ENCODE data around the gene SLC25A19. TPM values are rescaled to one million over a fixed set of nuclear protein-coding genes. Genes with fewer than 3 reads are reported as not detected.

SLC25A19 gene
- polyA plus RNA-seq (ENCODE audit: insufficient read length in 4 of 4) = 10 to 100 TPM in 1 of 4 donors, 1 to 10 TPM in 3; 7.3 to 10.2 (median 7.9) TPM

DNA sequence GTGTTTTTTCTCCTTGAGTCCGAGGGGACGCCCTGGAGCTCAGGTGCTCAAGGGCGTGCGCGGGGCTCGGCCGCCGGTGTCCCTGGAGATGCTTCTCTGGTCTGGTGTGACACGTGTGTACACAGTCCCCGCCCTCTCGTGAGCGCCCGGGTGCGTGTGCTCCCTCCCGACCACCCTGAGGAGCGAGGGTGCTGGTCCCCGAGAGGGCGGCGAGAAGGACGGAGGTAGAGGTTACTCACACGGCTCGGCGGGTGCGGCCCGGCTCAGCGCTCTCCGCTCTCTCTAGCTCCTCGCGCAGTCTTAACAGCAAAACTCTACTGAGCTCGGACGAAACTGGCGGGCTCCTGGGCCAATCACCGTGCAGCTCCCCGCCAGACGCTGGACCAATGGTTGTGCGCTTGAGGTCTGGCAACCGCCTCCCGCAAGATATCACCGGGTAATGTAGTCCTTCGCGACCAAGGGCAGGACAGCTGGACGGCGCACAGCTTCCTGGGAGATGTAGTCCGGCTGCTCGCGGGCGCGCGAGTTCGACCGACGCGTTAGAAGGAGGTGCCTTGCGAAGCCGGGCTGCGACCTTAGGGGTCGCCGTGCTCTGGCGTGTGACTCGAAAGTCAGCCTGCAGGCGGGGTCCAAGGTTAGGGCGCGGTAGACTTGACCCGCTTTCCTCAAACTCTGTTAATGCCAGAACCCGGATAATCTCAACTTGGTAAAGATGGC, at the start of gene SLC25A19:
TSS of gene SLC25A19 (minus strand) at position 319 of the 717 bp plus-strand sequence. CDS start 2,669 bp downstream, outside the sequence.
- peak; percentile 89 to 95 (median 92) for DNase-seq (ENCODE audit: low read depth in 4 of 4, low spot score in 2 of 4)

GRCh38 chr17:75338335-75338734, 49.1 kb upstream of the SLC25A19 start:
- DNase-seq (ENCODE audit: low read depth in 4 of 4, low spot score in 2 of 4) = no peak

DNA sequence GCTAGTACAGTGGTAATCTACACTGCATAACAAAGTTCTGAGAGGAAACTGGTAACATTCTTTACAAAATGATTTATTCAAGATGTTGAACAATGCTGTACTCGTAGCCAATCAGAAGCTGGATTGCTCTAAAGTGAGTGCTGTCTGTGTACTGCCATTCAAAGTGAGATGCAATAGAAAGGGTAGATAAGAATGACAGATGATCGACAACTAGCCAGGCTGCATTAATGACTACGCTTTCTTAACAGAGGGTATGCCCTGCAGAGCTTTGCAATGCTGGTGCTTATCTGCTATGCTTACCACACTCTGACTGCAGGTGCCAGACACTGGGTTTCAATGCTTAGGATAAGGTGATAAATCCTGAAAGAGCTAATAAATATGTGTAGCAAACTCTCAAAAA, 46.1 kb upstream of the SLC25A19 start:
- no peak for DNase-seq (ENCODE audit: low read depth in 4 of 4, low spot score in 2 of 4)

DNA sequence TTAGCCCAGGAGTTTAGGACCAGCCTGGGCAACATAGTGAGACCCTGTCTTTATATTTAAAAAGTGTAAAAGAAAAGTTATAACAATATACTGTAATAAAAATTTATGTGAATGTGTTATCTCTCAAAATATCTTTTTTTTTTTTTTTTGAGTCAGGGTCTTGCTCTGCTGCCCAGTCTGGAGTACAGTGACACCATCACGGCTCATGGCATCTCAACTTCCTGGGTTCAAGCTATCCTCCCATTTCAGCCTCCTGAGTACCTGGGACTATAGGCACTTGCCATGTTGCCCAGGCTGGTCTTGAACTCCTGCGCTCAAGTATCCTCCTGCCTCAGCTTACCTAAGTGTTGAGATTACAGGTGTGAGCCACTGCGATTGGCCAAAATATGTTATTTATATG, 45.5 kb upstream of the SLC25A19 start:
- no peak for DNase-seq (ENCODE audit: low read depth in 4 of 4, low spot score in 2 of 4)

DNA sequence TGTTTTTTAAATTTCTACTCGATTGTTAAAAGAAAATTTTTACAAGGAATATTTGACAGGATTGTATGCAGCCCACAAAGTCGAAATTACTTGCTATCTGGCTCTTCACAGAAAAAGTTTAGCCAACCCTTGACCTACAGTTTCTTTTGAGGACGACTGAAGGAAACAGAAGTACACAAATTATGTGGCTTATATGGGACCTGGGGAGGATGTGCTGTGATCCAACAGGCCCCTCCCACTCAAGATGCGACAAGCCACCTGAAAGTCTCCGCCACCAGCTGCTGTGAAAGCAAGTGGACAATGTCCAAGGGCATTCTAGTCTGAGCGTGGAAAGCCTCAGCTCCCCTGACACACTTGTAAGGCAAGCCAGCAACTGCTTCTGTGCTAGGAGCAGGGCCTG, 42.4 kb upstream of the SLC25A19 start:
- no peak for DNase-seq (ENCODE audit: low read depth in 4 of 4, low spot score in 2 of 4)

DNA sequence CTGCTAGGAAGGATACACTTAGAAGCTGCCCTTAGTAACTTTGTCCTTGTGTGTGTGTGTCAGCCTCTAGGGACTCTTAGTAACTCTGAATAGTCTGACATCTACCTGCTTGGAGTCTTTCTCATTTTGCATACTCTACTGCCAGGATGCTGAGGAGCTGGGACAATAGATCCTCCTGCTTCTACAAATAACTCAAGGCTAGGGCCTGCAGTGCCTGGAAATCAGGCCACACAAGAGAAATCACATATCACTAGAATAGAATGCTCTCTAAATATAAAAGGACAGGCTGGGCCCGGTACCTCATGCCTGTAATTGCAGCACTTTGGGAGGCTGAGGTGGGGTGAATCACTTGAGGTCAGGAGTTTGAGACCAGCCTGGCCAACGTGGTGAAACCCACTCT, 38.5 kb upstream of the SLC25A19 start:
- DNase-seq (ENCODE audit: low read depth in 4 of 4, low spot score in 2 of 4) = no peak

- DNase-seq (ENCODE audit: low read depth in 4 of 4, low spot score in 2 of 4) = no peak
These were observed 37.1 kb upstream of the SLC25A19 start for GRCh38 chr17:75326226-75326848.

DNA sequence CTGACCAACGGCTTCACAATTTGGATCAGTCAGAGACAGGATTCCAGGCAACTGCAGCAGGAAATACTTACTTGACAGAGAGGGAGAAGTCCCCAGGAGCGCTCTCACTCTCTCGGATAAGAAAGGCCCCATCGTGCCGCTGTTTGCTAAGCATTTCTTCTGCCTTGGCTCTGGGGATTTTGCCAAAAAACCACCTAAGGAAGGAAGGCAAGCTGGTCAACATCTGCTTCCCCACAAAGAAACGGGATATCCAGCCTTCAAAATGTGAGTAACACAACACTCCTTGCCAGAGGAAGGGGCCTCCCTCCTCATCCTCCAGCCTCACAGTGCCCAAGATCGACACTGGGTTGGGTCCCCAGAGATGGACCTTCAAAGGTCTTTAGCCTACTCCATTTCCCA, 36.6 kb upstream of the SLC25A19 start:
- DNase-seq (ENCODE audit: low read depth in 4 of 4, low spot score in 2 of 4) = no peak

GRCh38 chr17:75325348-75325747, 36.1 kb upstream of the SLC25A19 start:
- DNase-seq (ENCODE audit: low read depth in 4 of 4, low spot score in 2 of 4) = no peak

GRCh38 chr17:75321506-75321905, 32.3 kb upstream of the SLC25A19 start:
- no peak for DNase-seq (ENCODE audit: low read depth in 4 of 4, low spot score in 2 of 4)

- DNase-seq (ENCODE audit: low read depth in 4 of 4, low spot score in 2 of 4) = no peak
These were observed 30.9 kb upstream of the SLC25A19 start for GRCh38 chr17:75319904-75320691.

- no peak for DNase-seq (ENCODE audit: low read depth in 4 of 4, low spot score in 2 of 4)
These were observed 29.5 kb upstream of the SLC25A19 start for GRCh38 chr17:75318615-75319222.

- DNase-seq (ENCODE audit: low read depth in 4 of 4, low spot score in 2 of 4) = no peak
These were observed 29.0 kb upstream of the SLC25A19 start for GRCh38 chr17:75318211-75318610.

- no peak for DNase-seq (ENCODE audit: low read depth in 4 of 4, low spot score in 2 of 4)
These were observed 28.4 kb upstream of the SLC25A19 start for GRCh38 chr17:75317671-75318070.

- no peak for DNase-seq (ENCODE audit: low read depth in 4 of 4, low spot score in 2 of 4)
These were observed 27.0 kb upstream of the SLC25A19 start for GRCh38 chr17:75316253-75316652.

DNA sequence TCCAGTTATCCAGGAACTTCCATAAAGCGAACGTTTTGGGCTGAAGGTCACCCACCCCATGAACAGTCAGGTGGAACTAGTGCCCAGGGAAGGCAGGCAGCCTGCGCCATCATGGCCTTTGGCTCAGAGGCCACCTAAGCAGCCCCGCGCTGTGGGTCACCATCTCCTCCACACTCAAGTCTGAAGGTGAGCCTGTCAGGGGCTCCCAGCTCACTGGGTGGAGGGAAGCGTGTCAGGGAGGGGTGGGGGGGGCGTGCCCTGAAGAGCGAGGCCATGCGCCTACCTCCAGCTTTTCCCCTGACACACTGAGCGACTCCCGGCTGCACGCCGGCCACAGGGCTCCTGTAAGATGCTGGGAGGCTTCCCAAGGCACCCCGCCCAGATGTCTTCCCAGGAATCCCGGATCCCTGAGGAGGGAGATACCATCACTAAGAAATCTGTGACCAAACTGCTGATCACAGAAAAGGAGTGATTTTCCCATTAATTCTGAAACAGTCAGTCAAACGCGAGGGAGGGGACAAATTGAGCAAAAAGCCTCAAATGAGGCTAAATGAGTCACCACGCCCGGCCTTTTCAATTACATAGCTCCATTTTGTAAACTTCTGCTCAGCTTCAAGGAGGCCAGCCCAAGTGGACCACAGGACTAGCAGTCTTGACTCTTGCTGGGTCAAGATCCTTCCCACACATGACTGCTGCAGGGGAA, 26.5 kb upstream of the SLC25A19 start:
- DNase-seq (ENCODE audit: low read depth in 4 of 4, low spot score in 2 of 4) = no peak

DNA sequence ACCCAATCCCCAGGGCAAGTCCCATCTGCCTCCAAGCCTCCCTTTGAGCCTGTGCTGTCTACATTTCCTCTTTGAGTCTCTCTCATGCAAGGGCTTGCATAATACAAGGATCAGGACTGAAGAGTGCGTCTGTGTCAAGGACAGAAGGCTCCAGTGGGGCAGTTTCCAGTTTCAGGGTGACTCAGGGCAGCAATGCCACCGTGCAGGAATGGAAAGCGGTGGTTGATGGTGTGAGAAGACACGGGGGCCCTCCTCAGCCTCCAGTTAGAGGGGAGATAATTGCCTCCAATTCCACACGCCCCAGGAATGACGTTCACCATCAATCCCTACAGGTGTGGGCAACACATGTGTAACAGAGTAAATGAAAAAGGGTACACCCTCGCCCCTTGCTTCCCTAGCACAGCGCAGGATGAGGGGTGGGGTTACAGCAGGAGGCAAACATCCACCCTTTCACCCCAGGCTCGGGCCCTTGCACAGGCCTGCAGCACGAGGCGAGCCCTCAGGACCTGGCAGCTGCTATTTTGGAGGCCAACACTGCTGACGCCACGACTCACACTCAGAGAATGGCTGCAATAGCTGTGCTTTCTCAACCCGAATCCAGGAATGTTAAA, 24.8 kb upstream of the SLC25A19 start:
- DNase-seq (ENCODE audit: low read depth in 4 of 4, low spot score in 2 of 4) = no peak

- DNase-seq (ENCODE audit: low read depth in 4 of 4, low spot score in 2 of 4) = no peak
These were observed 19.7 kb upstream of the SLC25A19 start for GRCh38 chr17:75308732-75309629.

Measured in left renal cortex interstitium (tissue), 4 donors.